ENCODE data around the gene CTIF.

DNA sequence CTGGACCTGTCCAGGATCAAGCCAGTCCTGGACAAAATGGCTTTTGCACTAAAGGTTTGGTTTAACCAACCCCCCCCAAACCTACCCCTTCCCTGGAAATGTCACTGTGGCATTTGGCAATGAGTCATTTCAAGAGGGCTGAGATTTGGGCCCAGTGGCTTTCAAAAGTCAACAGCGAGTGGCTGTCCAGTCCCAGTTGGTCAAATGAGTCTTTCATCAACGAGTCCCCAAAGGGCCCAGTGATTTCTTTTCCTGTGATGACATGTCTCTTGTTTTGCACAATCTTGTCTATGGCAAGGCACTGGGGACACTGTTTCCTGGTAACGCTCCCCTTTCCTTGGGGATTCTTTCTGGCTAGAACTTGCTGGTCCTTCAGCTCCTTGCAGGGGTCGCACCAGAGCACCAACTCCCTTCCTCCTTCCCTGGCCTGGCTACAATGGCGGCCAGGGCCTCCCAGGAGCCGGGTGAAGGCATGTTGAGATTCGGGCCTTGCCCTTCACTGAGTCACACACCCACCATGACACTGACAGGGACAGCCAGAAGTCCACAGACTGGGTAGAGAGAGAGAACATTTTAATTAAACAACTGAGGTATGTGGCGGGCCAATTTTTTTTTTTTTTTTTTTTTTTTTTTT lies 324.7 kb downstream of the CTIF start:
- TF ChIP-seq, protein P1, sequence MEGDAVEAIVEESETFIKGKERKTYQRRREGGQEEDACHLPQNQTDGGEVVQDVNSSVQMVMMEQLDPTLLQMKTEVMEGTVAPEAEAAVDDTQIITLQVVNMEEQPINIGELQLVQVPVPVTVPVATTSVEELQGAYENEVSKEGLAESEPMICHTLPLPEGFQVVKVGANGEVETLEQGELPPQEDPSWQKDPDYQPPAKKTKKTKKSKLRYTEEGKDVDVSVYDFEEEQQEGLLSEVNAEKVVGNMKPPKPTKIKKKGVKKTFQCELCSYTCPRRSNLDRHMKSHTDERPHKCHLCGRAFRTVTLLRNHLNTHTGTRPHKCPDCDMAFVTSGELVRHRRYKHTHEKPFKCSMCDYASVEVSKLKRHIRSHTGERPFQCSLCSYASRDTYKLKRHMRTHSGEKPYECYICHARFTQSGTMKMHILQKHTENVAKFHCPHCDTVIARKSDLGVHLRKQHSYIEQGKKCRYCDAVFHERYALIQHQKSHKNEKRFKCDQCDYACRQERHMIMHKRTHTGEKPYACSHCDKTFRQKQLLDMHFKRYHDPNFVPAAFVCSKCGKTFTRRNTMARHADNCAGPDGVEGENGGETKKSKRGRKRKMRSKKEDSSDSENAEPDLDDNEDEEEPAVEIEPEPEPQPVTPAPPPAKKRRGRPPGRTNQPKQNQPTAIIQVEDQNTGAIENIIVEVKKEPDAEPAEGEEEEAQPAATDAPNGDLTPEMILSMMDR (IDR thresholded peaks at IDR 0.05) = no peak
- TF ChIP-seq POLR2AphosphoS5 (IDR thresholded peaks at IDR 0.05) (no peak), POLR2A (IDR thresholded peaks at IDR 0.05) (no peak)
